ENCODE results near the gene KPNA2.
"Not testable (repeated sequence)": the region's sequence is repeated elsewhere in the genome, so short reads cannot be mapped to it uniquely, and the experiment has no call there.

The KPNA2 gene

DNA sequence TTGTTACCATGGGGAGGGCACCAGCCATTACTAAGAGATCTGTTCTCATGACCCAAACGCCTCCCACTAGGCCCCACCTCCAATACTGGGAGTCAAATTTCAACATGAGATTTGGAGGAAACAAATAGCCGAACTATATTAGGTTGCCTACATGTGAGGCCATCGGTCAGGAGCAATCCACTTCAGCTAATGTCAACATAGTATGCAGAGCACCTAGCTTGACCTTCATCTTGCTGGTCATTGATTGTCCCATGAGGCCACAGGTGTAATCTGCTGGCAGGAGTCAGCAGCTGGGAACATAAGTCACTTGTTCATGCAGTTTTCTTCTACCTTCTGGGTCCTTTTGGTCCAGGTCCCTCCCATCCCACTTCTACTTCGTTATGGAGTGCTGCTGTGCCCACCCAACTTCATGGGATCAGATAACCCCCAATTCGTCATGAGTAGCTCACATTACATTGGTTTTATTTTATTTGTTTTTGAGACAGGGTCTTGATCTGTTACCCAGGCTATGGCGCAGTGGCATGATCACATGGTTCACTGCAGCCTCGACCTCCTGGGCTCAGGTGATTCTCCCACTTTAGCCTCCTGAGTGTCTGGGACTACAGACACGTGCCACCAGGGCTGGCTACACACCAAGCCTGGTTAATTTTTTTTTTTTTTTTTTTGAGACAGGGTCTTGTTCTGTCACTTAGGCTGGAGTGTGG, 5.9 kb upstream of the KPNA2 start:
- Histone ChIP-seq H3K36me3 (ENCODE audit: control insufficient read depth, insufficient read depth, low read length) (no peaks in the 10 kb centered on the region), H3K9ac (ENCODE audit: low read length) (no peak overlapping the region), H3K4me3 (ENCODE audit: low read length) (no peak overlapping the region)

GRCh38 chr17:68033636-68034451, 1.7 kb upstream of the KPNA2 start:
- Histone ChIP-seq H3K4me3 (ENCODE audit: low read length) (no peak overlapping the region), H3K27me3 (ENCODE audit: control insufficient read depth, insufficient read depth, low read length) (no peaks in the 10 kb centered on the region), H3K9ac (ENCODE audit: low read length) (no peak overlapping the region), H3K36me3 (ENCODE audit: control insufficient read depth, insufficient read depth, low read length) (no peaks in the 10 kb centered on the region), H3K4me1 (ENCODE audit: control insufficient read depth, insufficient read depth, low read length) (peaks cover 3% of the 10 kb centered on the region), H3K9me3 (ENCODE audit: control insufficient read depth, low read length) (no peaks in the 10 kb centered on the region)

More for the DNA sequence above, 5.9 kb upstream of the KPNA2 start:
- Histone ChIP-seq H3K4me1 (ENCODE audit: control insufficient read depth, insufficient read depth, low read length) (peaks cover 5% of the 10 kb centered on the region), H3K9me3 (ENCODE audit: control insufficient read depth, low read length) (no peaks in the 10 kb centered on the region), H3K27me3 (ENCODE audit: control insufficient read depth, insufficient read depth, low read length) (no peaks in the 10 kb centered on the region)

GRCh38 chr17:68034452-68034776, 1.1 kb upstream of the KPNA2 start:
- Histone ChIP-seq H3K4me1 (ENCODE audit: control insufficient read depth, insufficient read depth, low read length) (peaks cover 3% of the 10 kb centered on the region), H3K36me3 (ENCODE audit: control insufficient read depth, insufficient read depth, low read length) (no peaks in the 10 kb centered on the region), H3K9me3 (ENCODE audit: control insufficient read depth, low read length) (no peaks in the 10 kb centered on the region), H3K9ac (ENCODE audit: low read length) (no peak overlapping the region), H3K4me3 (ENCODE audit: low read length) (no peak overlapping the region), H3K27me3 (ENCODE audit: control insufficient read depth, insufficient read depth, low read length) (no peaks in the 10 kb centered on the region)

- Histone ChIP-seq H3K27me3 (ENCODE audit: control insufficient read depth, insufficient read depth, low read length) (no peaks in the 10 kb centered on the region), H3K4me3 (ENCODE audit: low read length) (no peak overlapping the region), H3K36me3 (ENCODE audit: control insufficient read depth, insufficient read depth, low read length) (no peaks in the 10 kb centered on the region), H3K4me1 (ENCODE audit: control insufficient read depth, insufficient read depth, low read length) (peaks cover 3% of the 10 kb centered on the region), H3K9ac (ENCODE audit: low read length) (no peak overlapping the region), H3K9me3 (ENCODE audit: control insufficient read depth, low read length) (no peaks in the 10 kb centered on the region)
Observed at GRCh38 chr17:68035131-68035522, 408 bp upstream of the KPNA2 start.

GRCh38 chr17:68036304-68037147, 991 bp downstream of the KPNA2 start:
- Histone ChIP-seq H3K4me3 (ENCODE audit: low read length) (peak overlapping the region; percentile 61), H3K9me3 (ENCODE audit: control insufficient read depth, low read length) (no peaks in the 10 kb centered on the region), H3K27me3 (ENCODE audit: control insufficient read depth, insufficient read depth, low read length) (no peaks in the 10 kb centered on the region), H3K4me1 (ENCODE audit: control insufficient read depth, insufficient read depth, low read length) (peaks cover 3% of the 10 kb centered on the region), H3K9ac (ENCODE audit: low read length) (peak overlapping the region; percentile 72), H3K36me3 (ENCODE audit: control insufficient read depth, insufficient read depth, low read length) (no peaks in the 10 kb centered on the region)

- Histone ChIP-seq H3K4me3 (ENCODE audit: low read length) (no peak overlapping the region), H3K9ac (ENCODE audit: low read length) (no peak overlapping the region), H3K27me3 (ENCODE audit: control insufficient read depth, insufficient read depth, low read length) (no peaks in the 10 kb centered on the region), H3K4me1 (ENCODE audit: control insufficient read depth, insufficient read depth, low read length) (no peaks in the 10 kb centered on the region), H3K36me3 (ENCODE audit: control insufficient read depth, insufficient read depth, low read length) (no peaks in the 10 kb centered on the region), H3K9me3 (ENCODE audit: control insufficient read depth, low read length) (no peaks in the 10 kb centered on the region)
Observed at GRCh38 chr17:68047153-68047846, 11.8 kb downstream of the KPNA2 start.

DNA sequence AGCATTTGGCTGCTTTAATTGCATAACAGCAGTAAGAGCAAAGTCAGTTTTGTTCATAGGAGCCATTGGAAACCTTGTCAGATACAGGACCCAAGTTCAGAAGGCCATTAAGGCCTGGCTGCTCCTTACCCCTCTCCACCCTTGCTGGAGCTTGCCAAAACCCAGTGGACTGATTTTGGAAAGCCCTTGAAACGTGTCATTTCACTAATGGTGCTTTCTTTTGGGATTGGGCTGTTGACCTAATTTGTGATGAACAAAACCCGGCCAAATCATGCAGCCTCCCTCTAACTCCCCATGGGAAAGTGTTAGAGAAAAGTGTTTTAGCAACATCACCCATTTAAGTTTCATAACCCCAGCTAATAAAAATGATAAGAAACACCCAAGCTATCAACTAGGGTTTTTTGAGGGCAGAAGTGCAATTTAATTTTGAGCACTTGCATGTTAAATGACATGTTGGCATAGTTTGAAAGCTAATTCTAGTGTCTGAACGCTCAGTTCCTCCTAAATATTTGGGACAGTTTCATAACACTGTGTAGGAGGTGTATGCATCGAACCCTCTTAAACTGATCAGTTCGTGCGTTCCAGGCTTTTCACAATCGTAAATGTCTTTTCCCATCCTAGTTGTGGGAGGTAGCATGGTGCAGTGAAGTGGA, 12.5 kb downstream of the KPNA2 start:
- H3K4me1 ChIP-seq (ENCODE audit: control insufficient read depth, insufficient read depth, low read length); H3K36me3 ChIP-seq (ENCODE audit: control insufficient read depth, insufficient read depth, low read length); H3K27me3 ChIP-seq (ENCODE audit: control insufficient read depth, insufficient read depth, low read length); H3K9me3 ChIP-seq (ENCODE audit: control insufficient read depth, low read length); H3K4me3 ChIP-seq (ENCODE audit: low read length); H3K9ac ChIP-seq (ENCODE audit: low read length): not testable (repeated sequence)

- Histone ChIP-seq H3K27me3 (ENCODE audit: control insufficient read depth, insufficient read depth, low read length) (no peaks in the 10 kb centered on the region), H3K36me3 (ENCODE audit: control insufficient read depth, insufficient read depth, low read length) (no peaks in the 10 kb centered on the region), H3K4me1 (ENCODE audit: control insufficient read depth, insufficient read depth, low read length) (no peaks in the 10 kb centered on the region), H3K9ac (ENCODE audit: low read length) (no peak overlapping the region), H3K9me3 (ENCODE audit: control insufficient read depth, low read length) (no peaks in the 10 kb centered on the region), H3K4me3 (ENCODE audit: low read length) (no peak overlapping the region)
Observed at GRCh38 chr17:68048996-68049395, 13.5 kb downstream of the KPNA2 start.

DNA sequence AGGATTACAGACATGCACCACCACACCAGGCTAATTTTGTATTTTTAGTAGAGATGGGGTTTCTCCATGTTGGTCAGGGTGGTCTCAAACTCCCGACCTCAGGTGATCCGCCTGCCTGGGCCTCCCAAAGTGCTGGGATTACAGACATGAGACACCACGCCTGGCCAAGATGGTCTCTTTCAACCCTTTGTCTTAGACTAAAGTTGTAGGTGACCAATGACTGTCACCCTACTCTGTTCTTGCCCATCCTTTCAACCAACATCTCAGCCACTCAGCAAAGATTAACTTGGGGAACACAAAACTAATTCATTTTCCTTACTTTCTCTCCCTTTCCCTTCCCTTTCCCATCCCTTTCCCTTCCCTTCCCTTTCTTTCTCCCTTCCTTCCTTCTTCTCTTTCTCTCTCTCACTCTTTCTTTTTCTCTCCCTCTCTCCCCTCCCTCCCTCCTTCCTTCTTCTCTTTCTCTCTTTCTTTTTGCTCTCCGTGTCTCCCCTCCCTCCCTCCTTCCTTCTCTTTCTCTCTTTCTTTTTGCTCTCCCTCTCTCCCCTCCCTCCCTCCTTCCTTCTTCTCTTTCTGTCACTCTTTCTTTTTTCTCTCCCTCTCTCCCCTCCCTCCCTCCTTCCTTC, 14.4 kb downstream of the KPNA2 start:
- H3K4me1 ChIP-seq (ENCODE audit: control insufficient read depth, insufficient read depth, low read length); H3K4me3 ChIP-seq (ENCODE audit: low read length); H3K36me3 ChIP-seq (ENCODE audit: control insufficient read depth, insufficient read depth, low read length); H3K9me3 ChIP-seq (ENCODE audit: control insufficient read depth, low read length); H3K27me3 ChIP-seq (ENCODE audit: control insufficient read depth, insufficient read depth, low read length); H3K9ac ChIP-seq (ENCODE audit: low read length): not testable (repeated sequence)

GRCh38 chr17:68051321-68052312, 16.1 kb downstream of the KPNA2 start:
- H3K36me3 ChIP-seq (ENCODE audit: control insufficient read depth, insufficient read depth, low read length); H3K9ac ChIP-seq (ENCODE audit: low read length); H3K4me3 ChIP-seq (ENCODE audit: low read length); H3K9me3 ChIP-seq (ENCODE audit: control insufficient read depth, low read length); H3K4me1 ChIP-seq (ENCODE audit: control insufficient read depth, insufficient read depth, low read length); H3K27me3 ChIP-seq (ENCODE audit: control insufficient read depth, insufficient read depth, low read length): not testable (repeated sequence)
